Stimulated activated naive CD8-positive, alpha-beta T cell treated with anti-CD3 and anti-CD28 coated beads, Interleukin-15, Interleukin-2, amounts not matched to agents 100 U/mL and 50 U/mL, for 24 hours (primary cell): ENCODE data around the gene TMEM14A.

Source experiments
- ATAC-seq: fragments of 150-1000 bp; cut with Tn5 transposase; one replicate; pipeline ENCODE4 v1.10.0; 2021
- DNase-seq: peaks from one replicate; pipeline ENCODE4 v3.0.0; 2021

Gene TMEM14A

GRCh38 chr6:52736145-52736544 lies 65.2 kb downstream of the TMEM14A start:
- no peak for ATAC-seq
- no peak for DNase-seq
